Smooth muscle cell (in vitro differentiated cells): ENCODE measurements around the gene LAPTM5. TPM values are rescaled to one million over a fixed set of nuclear protein-coding genes. Genes with fewer than 3 reads are reported as not detected.

Experiments
- DNase-seq: peaks from one replicate; lab custom pipeline; 2025; ENCODE audit not compliant: unreplicated experiment; lab: John Stamatoyannopoulos, UW
- H2AFZ ChIP-seq: fragments of 200-600 bp; sonication (generic); 2 replicates; pipeline ENCODE4 v1.6.0; 2016; ENCODE audit warnings: antibody characterized with exemption, low read depth, mild to moderate bottlenecking
- H3F3A ChIP-seq: fragments of 200-600 bp; sonication (generic); 2 replicates; pipeline ENCODE4 v1.6.0; 2017; ENCODE audit warnings: antibody characterized with exemption, low read depth
- H3K27ac ChIP-seq: fragments of 200-600 bp; sonication (generic); 2 replicates; pipeline ENCODE4 v1.5.1; 2016; ENCODE audit warnings: low read depth, mild to moderate bottlenecking
- H3K27me3 ChIP-seq: fragments of 200-600 bp; sonication (generic); 2 replicates; pipeline ENCODE4 v1.6.1; 2016; ENCODE audit warnings: low read depth, mild to moderate bottlenecking
- H3K36me3 ChIP-seq: fragments of 200-600 bp; sonication (generic); 2 replicates; pipeline ENCODE4 v1.5.1; 2016; ENCODE audit warnings: low read depth
- H3K4me1 ChIP-seq: fragments of 200-600 bp; sonication (generic); 2 replicates; pipeline ENCODE4 v1.5.1; 2016; ENCODE audit warnings: low read depth
- H3K4me2 ChIP-seq: fragments of 200-600 bp; sonication (generic); 2 replicates; pipeline ENCODE4 v1.6.0; 2016; ENCODE audit warnings: mild to moderate bottlenecking
- H3K4me3 ChIP-seq: fragments of 200-600 bp; sonication (generic); 2 replicates; pipeline ENCODE4 v1.5.1; 2016; ENCODE audit warnings: mild to moderate bottlenecking
- H3K79me2 ChIP-seq: fragments of 200-600 bp; sonication (generic); 2 replicates; pipeline ENCODE4 v1.6.0; 2016; ENCODE audit warnings: low read depth, mild to moderate bottlenecking
- H3K9ac ChIP-seq: fragments of 200-600 bp; sonication (generic); 2 replicates; pipeline ENCODE4 v1.6.0; 2016; ENCODE audit warnings: low read depth
- H3K9me3 ChIP-seq: fragments of 200-600 bp; sonication (generic); replicated peaks from 2 replicates; pipeline ENCODE4 v1.5.1; 2016; ENCODE audit warnings: low read depth
- H4K20me1 ChIP-seq: fragments of 200-600 bp; sonication (generic); 2 replicates; pipeline ENCODE4 v1.6.0; 2016; ENCODE audit warnings: low read depth
- CTCF ChIP-seq: fragments of 200-600 bp; sonication (generic); IDR thresholded peaks from 2 replicates; pipeline ENCODE4 v1.5.1; 2017; ENCODE audit warnings: borderline replicate concordance, mild to moderate bottlenecking, antibody characterized with exemption; ENCODE audit not compliant: insufficient read depth, poor library complexity, severe bottlenecking
- WGBS: methylation state at CpG from one replicate; pipeline ENCODE4 v1.1.7; 2016; ENCODE audit warnings: low lambda C conversion rate; 5-methylcytosine and 5-hydroxymethylcytosine counted together
- polyA plus RNA-seq: library from polyadenylated mRNA; unstranded; fragments of >200 nt; fragmentation: Nextera tagmentation; extraction: Ambion mirVana; gene quantifications from 2 replicates; pipeline ENCODE4 v1.2.1, GENCODE V29; 2016
- total RNA-seq: library from RNA; depleted of rRNA; stranded (reverse); fragments of >200 nt; gene quantifications from 2 replicates; pipeline ENCODE4 v1.2.3, GENCODE V29; 2014

Gene LAPTM5
- total and polyA plus RNA-seq, 2 experiments from 2014 or later = 0.63 to 1.4 TPM

GRCh38 chr1:30787266-30787665, 29.7 kb upstream of the LAPTM5 start:
- no peak overlapping the region for H3K4me3 ChIP-seq
- no peaks in the 10 kb centered on the region for H3K36me3 ChIP-seq
- H3K9ac ChIP-seq = no peak overlapping the region
- DNase-seq = no peak
- no peak for TF ChIP-seq CTCF
- no peaks in the 10 kb centered on the region for H3K9me3 ChIP-seq
- no peak overlapping the region for H2AFZ ChIP-seq
- no peaks in the 10 kb centered on the region for H3F3A ChIP-seq
- H3K27ac ChIP-seq = no peak overlapping the region
- no peaks in the 10 kb centered on the region for H4K20me1 ChIP-seq
- no peaks in the 10 kb centered on the region for H3K4me1 ChIP-seq
- no peak overlapping the region for H3K4me2 ChIP-seq
- WGBS = 88% methylated on average over 5 of the region's 5 CpGs
- H3K79me2 ChIP-seq = no peaks in the 10 kb centered on the region
- no peaks in the 10 kb centered on the region for H3K27me3 ChIP-seq

DNA sequence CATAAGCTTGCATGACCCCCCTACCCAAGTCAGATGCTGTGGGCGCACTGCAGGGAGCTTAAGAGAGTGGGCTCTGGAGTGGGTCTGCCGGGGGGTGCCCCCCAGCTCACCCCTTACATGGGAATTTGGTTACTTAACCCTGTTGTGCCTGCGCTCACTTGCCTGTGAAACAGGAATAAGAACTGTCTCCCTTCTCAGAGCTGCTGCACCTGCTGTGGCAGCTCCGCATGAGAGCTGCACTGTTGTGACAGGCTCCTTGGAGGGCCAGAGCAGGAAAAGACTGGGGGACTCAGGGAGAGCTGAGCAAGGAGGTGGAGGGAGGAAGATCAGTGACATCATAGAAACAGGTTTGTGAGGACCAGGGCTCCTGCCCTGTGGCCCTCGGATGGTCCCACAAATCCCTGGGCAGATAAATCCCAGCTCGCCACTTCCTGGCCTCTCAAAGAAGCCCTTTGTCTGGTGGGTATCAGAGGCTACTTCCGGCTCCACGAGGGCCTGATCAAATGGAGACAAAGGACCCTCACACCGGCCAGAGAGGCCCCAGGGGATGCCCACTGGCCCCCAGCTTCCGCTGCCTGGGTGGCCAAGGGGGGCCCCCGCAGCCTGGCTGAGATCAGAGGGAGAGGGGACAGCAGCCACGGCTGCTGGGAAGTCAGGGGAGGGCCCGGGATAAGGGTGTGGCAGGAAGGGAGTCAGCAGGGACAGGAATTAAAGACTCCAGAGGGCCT, 28.9 kb upstream of the LAPTM5 start:
- H3K27me3 ChIP-seq = no peaks in the 10 kb centered on the region
- WGBS = 78% methylated on average over 13 of the region's 13 CpGs
- no peaks in the 10 kb centered on the region for H3K4me1 ChIP-seq
- no peak overlapping the region for H3K9ac ChIP-seq
- DNase-seq = no peak
- H2AFZ ChIP-seq = no peak overlapping the region
- no peak overlapping the region for H3K4me2 ChIP-seq
- no peak overlapping the region for H3K4me3 ChIP-seq
- H4K20me1 ChIP-seq = no peaks in the 10 kb centered on the region
- H3K36me3 ChIP-seq = no peaks in the 10 kb centered on the region
- no peaks in the 10 kb centered on the region for H3K79me2 ChIP-seq
- H3F3A ChIP-seq = no peaks in the 10 kb centered on the region
- no peak overlapping the region for H3K27ac ChIP-seq
- TF ChIP-seq CTCF = no peak
- no peaks in the 10 kb centered on the region for H3K9me3 ChIP-seq

DNA sequence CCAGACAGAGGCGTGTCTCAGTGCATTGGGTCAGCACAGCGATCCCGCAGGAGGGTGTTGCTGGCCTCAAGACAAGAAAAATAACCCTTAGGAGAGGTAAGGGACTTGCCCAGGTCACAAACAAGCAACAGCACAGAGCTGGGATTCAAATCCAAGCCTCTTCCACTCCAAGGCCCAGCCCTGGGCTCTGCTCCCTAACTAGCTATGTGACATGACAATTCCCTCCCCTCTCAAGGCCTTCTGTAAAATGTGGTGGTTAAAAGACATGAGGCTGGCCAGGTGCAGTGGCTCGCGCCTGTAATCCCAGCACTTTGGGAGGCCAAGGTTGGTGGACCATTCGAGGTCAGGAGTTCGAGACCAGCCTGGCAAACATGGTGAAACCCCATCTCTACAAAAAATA, 28.1 kb upstream of the LAPTM5 start:
- H4K20me1 ChIP-seq = no peaks in the 10 kb centered on the region
- TF ChIP-seq CTCF = no peak

DNA sequence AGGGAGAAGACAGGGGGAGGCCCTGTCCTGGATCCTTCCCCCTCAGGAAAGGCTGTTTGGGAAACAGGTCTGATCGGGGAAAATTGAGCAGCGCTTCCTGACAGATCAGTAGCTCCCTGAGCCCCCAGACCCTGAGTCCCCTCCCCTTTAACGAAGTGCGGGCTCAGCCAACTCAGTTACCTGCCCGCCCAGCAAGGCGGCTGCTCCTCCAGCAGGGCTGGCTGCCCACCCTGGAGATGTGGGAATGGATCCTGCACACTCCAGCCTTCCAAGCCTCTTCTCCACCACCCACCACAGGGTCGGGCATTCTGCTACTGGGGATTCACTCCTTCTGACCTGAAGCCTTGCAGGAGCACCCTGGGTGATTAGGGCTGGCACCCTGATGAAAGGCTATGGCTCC, 27.6 kb upstream of the LAPTM5 start:
- Histone ChIP-seq H3K27me3 (no peaks in the 10 kb centered on the region), H3K4me1 (no peaks in the 10 kb centered on the region), H3K27ac (no peak overlapping the region), H3K79me2 (no peaks in the 10 kb centered on the region), H4K20me1 (no peaks in the 10 kb centered on the region), H3K36me3 (no peaks in the 10 kb centered on the region), H3K9ac (no peak overlapping the region), H2AFZ (no peak overlapping the region), H3K9me3 (no peaks in the 10 kb centered on the region), H3F3A (no peaks in the 10 kb centered on the region), H3K4me3 (no peak overlapping the region), H3K4me2 (no peak overlapping the region)
- no peak for TF ChIP-seq CTCF
- 93% methylated on average over 7 of the region's 7 CpGs for WGBS
- no peak for DNase-seq

More for the DNA sequence above, 28.1 kb upstream of the LAPTM5 start:
- no peaks in the 10 kb centered on the region for H3K36me3 ChIP-seq
- no peaks in the 10 kb centered on the region for H3K27me3 ChIP-seq
- no peak overlapping the region for H3K4me2 ChIP-seq
- H3K9ac ChIP-seq = no peak overlapping the region
- H3K9me3 ChIP-seq = no peaks in the 10 kb centered on the region
- no peak overlapping the region for H2AFZ ChIP-seq
- no peak for DNase-seq
- no peaks in the 10 kb centered on the region for H3K4me1 ChIP-seq
- WGBS = 92% methylated on average over 7 of the region's 7 CpGs
- no peaks in the 10 kb centered on the region for H3F3A ChIP-seq
- H3K27ac ChIP-seq = no peak overlapping the region
- H3K79me2 ChIP-seq = no peaks in the 10 kb centered on the region
- H3K4me3 ChIP-seq = no peak overlapping the region
